Neural cell (in vitro differentiated cells): ENCODE results near the gene RHOA.

Experiments used
- CTCF ChIP-seq: fragments of 450-650 bp; IDR thresholded peaks from 2 replicates; pipeline ENCODE4 v1.5.1; 2014; ENCODE audit warnings: antibody characterized with exemption, mild to moderate bottlenecking, moderate library complexity; ENCODE audit not compliant: poor library complexity, severe bottlenecking
- EP300 ChIP-seq: fragments of 450-650 bp; conservative IDR thresholded peaks from 2 replicates; pipeline ENCODE4 v1.6.1; 2014; ENCODE audit warnings: antibody characterized with exemption, mild to moderate bottlenecking, moderate library complexity; ENCODE audit not compliant: poor library complexity, severe bottlenecking
- EZH2 ChIP-seq: fragments of 200-600, 300-800 bp; shearing (Covaris generic), sonication (generic); IDR thresholded peaks from 2 replicates; pipeline ENCODE4 v1.6.1; 2014; ENCODE audit warnings: antibody characterized with exemption, low read length, borderline replicate concordance, mild to moderate bottlenecking; ENCODE audit not compliant: insufficient read depth, poor library complexity, severe bottlenecking
- MXI1 ChIP-seq: fragments of 450-650 bp; conservative IDR thresholded peaks from 2 replicates; pipeline ENCODE4 v1.6.1; 2014; ENCODE audit warnings: antibody characterized with exemption, mild to moderate bottlenecking; ENCODE audit not compliant: poor library complexity, severe bottlenecking
- RAD21 ChIP-seq: fragments of 450-650 bp; conservative IDR thresholded peaks from 2 replicates; pipeline ENCODE4 v1.6.1; 2014; ENCODE audit warnings: antibody characterized with exemption, mild to moderate bottlenecking, moderate library complexity
- REST ChIP-seq: IDR thresholded peaks from 2 replicates; pipeline ENCODE4 v1.6.1; 2012; ENCODE audit warnings: borderline replicate concordance
- SMC3 ChIP-seq: fragments of 450-650 bp; conservative IDR thresholded peaks from 2 replicates; pipeline ENCODE4 v1.6.1; 2014; ENCODE audit warnings: antibody characterized with exemption, mild to moderate bottlenecking, moderate library complexity; ENCODE audit not compliant: poor library complexity

DNA sequence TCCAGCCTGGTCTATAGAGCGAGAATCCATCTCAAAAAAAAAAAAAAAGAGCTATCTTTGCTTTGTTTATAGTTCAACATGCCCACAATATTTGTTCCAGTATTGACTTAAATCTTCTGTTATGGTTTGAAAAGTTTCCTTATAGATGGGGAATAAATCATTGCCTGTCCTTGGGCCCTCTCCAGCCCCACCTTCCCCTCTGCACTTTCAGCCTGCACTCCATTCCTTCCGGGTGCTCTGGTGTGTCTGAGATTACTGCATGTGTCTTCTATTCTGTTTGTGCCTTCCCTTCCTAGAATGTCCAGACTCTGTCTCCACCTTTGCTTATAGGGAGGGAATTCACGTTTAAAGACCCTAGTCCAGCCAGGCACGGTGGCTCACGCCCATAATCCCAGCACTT, 28.4 kb downstream of the RHOA start:
- TF ChIP-seq EP300: no peak
- no peak for TF ChIP-seq EZH2
- no peak for TF ChIP-seq CTCF
- no peak for TF ChIP-seq SMC3
- TF ChIP-seq MXI1: no peak
- TF ChIP-seq RAD21: no peak
- no peak for TF ChIP-seq REST
